GM21381 (cell line): Measurements from ENCODE around the gene SMIM7.

Source experiments
- ATAC-seq: cut with Tn5 transposase; IDR thresholded peaks from one replicate; pipeline ENCODE4 v1.9.1; 2021; ENCODE audit warnings: mild to moderate bottlenecking, moderate library complexity; ENCODE audit not compliant: unreplicated experiment

The SMIM7 gene

DNA sequence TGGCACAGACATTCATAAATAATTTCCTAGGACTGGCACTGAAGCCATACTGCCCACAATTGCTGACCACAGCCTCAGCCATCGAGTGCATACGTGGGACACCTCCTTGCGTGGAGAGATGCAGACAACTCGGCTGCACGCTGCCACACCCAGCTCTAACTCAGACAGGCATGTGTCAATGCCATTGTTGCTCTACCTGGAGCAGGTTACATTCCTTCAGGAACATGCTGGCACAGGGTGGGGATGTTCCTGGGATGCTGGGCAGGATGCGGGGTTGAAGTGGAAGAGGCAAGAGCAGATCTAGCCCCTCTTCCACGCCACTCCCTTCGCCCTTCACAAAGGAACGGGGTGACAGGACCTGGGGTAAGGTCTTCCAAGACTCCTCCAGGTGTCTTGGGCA, 63.5 kb downstream of the SMIM7 start:
- no peak for ATAC-seq
